NK-92 (cell line): ENCODE data around the gene MAP4K4.

ENCODE experiments used
- DNase-seq: peaks from one replicate; lab custom pipeline; 2025; ENCODE audit not compliant: unreplicated experiment; lab: John Stamatoyannopoulos, UW

Gene MAP4K4

GRCh38 chr2:101697124-101698013 lies at the start of gene MAP4K4:
Gene MAP4K4 (plus strand): TSS chr2:101697707. CDS start chr2:101698081, 374 bp downstream.
- no peak for DNase-seq

GRCh38 chr2:101653469-101653868 lies 44.0 kb upstream of the MAP4K4 start:
- DNase-seq, result no peak

- DNase-seq, result no peak
These were observed 41.6 kb upstream of the MAP4K4 start for GRCh38 chr2:101655702-101656422.

DNA sequence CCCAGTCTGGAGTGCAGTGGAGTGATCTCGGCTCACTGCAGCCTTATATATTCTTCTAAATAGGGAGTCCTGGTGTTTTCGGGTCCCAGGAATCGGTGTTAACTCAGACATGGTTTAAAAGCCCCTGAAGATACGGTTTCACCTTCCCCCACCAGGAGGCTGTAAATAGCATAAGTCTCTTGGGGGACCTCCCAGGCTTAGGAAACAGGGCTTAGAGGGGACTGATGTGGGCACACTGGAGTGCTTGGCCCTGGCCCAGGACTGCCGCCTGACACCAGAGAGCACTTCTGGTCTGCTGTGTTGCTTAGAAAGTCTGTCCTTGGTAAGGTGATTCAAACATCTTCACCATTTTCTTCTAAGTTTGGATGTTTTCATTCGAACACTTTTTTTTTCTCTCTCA lies 39.7 kb upstream of the MAP4K4 start:
- DNase-seq, result no peak

DNA sequence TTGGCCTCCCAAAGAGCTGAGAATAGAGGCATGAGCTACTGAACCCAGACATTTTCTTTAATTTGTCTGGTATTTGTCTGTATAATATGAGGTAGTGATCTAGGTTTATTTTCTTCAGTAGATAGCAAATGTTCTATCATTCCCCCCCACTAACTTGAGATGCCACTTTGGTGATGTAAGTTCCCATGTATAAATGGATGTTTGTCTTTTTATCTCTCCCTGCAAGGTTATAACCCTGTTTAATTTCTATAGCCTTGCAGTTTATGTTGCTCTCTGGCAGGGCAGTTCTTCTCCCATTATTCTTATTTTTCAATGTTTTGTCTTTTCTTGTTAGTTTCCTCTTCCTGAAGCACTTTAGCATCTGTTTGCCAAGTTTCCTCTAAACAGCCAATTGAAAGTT lies 39.1 kb upstream of the MAP4K4 start:
- DNase-seq, result no peak

DNA sequence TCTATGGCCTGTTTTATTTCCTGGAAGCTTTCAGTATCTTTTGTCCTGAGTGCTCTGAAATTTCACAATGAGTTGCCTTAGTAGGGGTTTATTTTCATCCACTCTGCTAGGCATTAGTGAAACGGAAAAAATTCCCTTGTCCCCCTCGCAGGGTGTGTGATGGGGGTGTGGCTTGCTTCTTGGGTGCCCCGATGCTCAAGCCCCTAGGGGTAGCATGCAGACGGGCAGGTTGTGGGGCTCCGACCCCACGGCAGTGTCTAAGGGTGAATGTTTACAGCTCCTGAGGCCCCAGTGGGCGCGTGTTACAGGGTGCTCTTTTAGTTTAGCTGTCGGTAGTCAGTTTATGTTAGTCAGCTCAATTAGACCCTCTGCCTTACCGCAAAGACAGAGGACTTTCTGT lies 32.2 kb upstream of the MAP4K4 start:
- no peak for DNase-seq

DNA sequence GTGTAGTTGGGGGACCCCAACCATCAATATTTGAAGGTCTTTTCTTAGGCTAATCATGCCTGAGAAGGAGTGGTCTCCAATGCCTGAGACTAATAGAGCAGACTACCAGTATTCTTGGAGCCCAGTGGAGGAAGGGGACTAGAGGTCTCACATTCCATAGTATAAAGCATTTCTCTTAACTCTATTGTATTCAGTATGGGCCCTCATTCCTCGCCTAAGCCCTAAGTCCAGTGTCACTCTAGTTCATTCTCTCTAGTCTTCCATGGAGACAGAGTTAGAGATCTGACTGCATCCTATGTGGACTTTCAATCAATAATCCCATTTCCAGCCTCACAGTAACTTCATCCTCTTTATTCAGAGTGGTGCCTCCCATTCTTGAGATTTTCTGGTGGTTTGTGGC lies 29.7 kb upstream of the MAP4K4 start:
- DNase-seq, result no peak

DNA sequence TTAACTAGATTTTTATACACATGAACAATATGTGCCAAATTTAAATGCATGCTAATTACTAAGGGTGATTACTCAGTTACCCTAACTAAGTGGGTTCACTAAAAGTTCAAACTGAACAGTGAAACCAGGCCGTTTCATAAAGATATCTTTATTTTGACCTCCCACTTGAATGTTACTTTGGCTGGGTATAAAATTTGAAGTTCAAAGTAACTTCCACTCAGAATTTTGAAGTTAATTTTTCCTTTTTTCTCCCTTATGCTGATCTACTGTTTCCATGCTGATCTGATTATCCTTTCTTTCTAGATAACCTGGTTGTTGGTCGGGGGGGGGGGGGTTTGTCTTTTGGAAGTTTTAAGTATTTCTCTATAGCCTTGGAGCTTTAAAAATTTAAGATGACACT lies 25.5 kb upstream of the MAP4K4 start:
- DNase-seq, result no peak

GRCh38 chr2:101673920-101674319 lies 23.6 kb upstream of the MAP4K4 start:
- DNase-seq, result no peak

DNA sequence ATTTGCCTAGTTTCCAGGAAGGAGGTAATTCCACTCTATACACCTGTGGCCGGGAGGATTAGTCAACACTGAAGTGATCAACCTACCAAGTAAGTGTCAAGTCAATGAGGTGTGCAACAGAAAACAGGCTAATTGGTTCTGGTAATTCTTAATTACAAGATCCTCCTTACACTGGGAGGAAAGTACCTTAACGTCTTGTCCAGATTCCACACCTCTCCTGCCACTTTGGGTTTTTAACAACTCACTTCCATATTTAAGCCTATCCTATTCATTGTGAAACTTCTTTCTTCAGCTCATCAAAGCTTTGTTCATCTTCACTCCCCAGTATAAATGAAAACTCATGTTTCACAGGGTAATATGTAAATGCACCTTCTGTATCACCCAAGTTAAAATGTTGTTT lies 22.0 kb upstream of the MAP4K4 start:
- no peak for DNase-seq

DNA sequence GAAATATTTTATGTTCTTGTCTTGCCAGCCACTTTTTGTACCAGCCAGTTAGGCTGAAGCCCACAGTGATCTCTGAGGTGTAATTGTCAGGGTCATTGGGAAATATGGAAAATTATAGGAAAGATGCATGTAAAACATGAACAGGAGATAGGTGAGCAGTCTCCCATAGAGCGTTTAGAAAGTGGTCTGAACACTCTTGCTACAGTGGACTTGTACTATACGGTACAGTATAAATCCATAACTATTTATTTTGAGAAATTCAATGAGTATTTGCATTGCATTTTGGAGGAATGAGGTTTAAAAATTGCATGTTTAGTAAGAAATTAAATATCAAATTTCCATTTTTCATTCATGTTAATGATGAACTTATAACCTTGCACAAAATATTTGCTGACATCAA lies 20.8 kb upstream of the MAP4K4 start:
- no peak for DNase-seq

- DNase-seq, result no peak
These were observed 19.8 kb upstream of the MAP4K4 start for GRCh38 chr2:101677658-101678057.

GRCh38 chr2:101678379-101678778 lies 19.1 kb upstream of the MAP4K4 start:
- DNase-seq, result no peak

- no peak for DNase-seq
These were observed 18.3 kb upstream of the MAP4K4 start for GRCh38 chr2:101679037-101679726.

DNA sequence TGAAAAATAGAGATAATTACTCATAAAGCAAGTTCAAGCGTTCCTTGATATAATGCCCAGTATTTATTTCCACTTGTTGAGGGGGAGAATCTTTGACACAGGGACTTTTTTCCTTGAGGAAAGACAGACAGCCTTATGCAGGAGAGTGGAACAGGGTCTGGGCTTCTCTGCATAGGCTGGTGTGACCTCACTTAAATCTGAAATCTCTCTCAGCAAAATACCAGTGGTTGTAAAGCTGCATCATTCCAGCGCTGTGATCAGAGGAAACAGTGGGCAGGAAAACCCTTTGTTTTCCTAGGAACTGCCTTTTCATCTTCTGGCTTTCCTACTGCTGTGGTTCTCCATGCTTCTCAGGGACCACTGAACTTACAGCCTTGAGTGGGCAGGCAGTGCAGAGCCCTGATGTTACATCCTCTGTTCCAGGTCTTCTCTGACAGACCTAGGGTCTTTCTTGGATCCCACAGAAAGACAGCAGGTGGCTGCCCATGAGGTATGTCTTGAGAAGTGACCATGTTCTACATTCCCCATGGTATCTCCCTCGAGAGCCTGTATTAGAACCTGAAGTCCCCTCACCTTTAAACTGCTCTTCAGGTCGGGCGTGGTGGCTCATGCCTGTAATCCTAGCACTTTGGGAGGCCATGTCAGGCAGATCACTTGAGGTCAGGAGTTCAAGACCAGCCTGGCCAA lies 17.6 kb upstream of the MAP4K4 start:
- no peak for DNase-seq

- DNase-seq, result no peak
These were observed 15.2 kb upstream of the MAP4K4 start for GRCh38 chr2:101682311-101682710.

GRCh38 chr2:101684313-101684712 lies 13.2 kb upstream of the MAP4K4 start:
- DNase-seq, result no peak

- DNase-seq, result no peak
These were observed 9.2 kb upstream of the MAP4K4 start for GRCh38 chr2:101688261-101688660.

DNA sequence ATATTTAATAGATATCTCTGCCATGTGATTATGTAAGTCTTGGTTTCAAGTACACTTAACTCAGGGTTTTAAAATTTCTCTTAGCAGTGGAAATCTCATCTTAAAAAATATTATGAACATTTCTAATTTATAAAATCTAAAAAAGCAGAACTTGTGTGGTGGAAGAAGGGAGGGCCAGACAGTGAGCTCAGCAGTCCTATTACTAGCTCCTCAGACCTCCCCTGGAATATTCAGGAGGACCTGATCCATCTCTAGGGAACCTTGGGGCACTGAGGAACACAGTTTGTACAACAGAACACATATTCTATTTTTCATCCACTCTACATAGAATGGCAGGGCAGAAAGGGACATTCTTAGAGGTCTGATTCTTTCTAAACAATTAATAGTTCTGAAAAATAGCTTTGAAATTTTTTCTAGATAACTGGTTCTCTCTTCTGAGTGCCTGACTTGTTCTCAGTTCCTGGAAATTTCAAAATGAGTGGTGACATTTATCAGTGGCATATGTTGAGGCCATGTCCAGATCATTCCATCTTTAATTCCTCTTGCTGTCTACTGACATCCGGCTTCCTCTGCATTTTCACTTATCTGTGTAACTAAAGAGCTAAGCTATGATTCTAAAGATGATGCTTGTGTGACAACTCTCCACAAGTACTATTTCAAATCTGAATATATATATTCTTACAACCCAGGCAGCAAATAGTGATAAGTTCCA lies 8.2 kb upstream of the MAP4K4 start:
- DNase-seq, result no peak

- no peak for DNase-seq
These were observed 6.9 kb upstream of the MAP4K4 start for GRCh38 chr2:101690547-101691152.
